ENCODE results near the gene PMP22. TPM values are rescaled to one million over a fixed set of nuclear protein-coding genes. Genes with fewer than 3 reads are reported as not detected.
A peak's percentile ranks its signal among the peaks of the same experiment; 100 is the strongest.

PMP22 gene
- total and polyA plus RNA-seq, 2 donors from 2014 or later, result 37.0 to 73.6 TPM

GRCh38 chr17:15278380-15278779 is 13.3 kb upstream of the PMP22 start:
- TF ChIP-seq CTCF (IDR thresholded peaks at IDR 0.05; ENCODE audit: borderline replicate concordance, extremely low read depth, insufficient read depth), result no peak
- no peak overlapping the region for H3K27ac ChIP-seq (ENCODE audit: low read depth in 2 of 2, low read length in 2 of 2)
- H3K36me3 ChIP-seq (ENCODE audit: control insufficient read depth in 2 of 3, insufficient read depth in 3 of 3, low read length in 3 of 3), result no peaks in the 10 kb centered on the region
- no peak overlapping the region for H3K9ac ChIP-seq (ENCODE audit: low read length in 3 of 3)
- no peaks in the 10 kb centered on the region for H3K27me3 ChIP-seq (ENCODE audit: control insufficient read depth, insufficient read depth, low read length)
- H3K9me3 ChIP-seq (ENCODE audit: control insufficient read depth in 2 of 3, insufficient read depth in 1 of 3, low read length in 3 of 3), result no peaks in the 10 kb centered on the region
- H3K4me1 ChIP-seq (ENCODE audit: control insufficient read depth in 2 of 3, insufficient read depth in 2 of 3, low read depth in 1 of 3, low read length in 3 of 3), result no peaks in the 10 kb centered on the region
- DNase-seq, result peak in 4 of 5 donors; percentile 57 to 66 (median 62)
- no peak for FAIRE-seq
- intact Hi-C loops (cut with DNase I), result no loop called here
- H3K4me3 ChIP-seq (ENCODE audit: low read length in 3 of 3), result peak overlapping the region; percentile 22 to 26 (median 23)

- Histone ChIP-seq H3K9ac (ENCODE audit: low read length in 3 of 3) (no peak overlapping the region), H3K27ac (ENCODE audit: low read depth in 2 of 2, low read length in 2 of 2) (no peak overlapping the region), H3K27me3 (ENCODE audit: control insufficient read depth, insufficient read depth, low read length) (no peaks in the 10 kb centered on the region), H3K4me3 (ENCODE audit: low read length in 3 of 3) (no peak overlapping the region), H3K36me3 (ENCODE audit: control insufficient read depth in 2 of 3, insufficient read depth in 3 of 3, low read length in 3 of 3) (no peaks in the 10 kb centered on the region), H3K9me3 (ENCODE audit: control insufficient read depth in 2 of 3, insufficient read depth in 1 of 3, low read length in 3 of 3) (no peaks in the 10 kb centered on the region), H3K4me1 (ENCODE audit: control insufficient read depth in 2 of 3, insufficient read depth in 2 of 3, low read depth in 1 of 3, low read length in 3 of 3) (peaks cover 0 to 2% (median 0%) of the 10 kb centered on the region in 3 donors)
- no peak for TF ChIP-seq CTCF (IDR thresholded peaks at IDR 0.05; ENCODE audit: borderline replicate concordance, extremely low read depth, insufficient read depth)
- FAIRE-seq (no peak), DNase-seq (no peak)
- intact Hi-C loops (cut with DNase I), result no loop called here
Measured at GRCh38 chr17:15274017-15274416, 8.9 kb upstream of the PMP22 start.

- H3K27ac ChIP-seq (ENCODE audit: low read depth in 2 of 2, low read length in 2 of 2), result no peak overlapping the region
- H3K27me3 ChIP-seq (ENCODE audit: control insufficient read depth, insufficient read depth, low read length), result no peaks in the 10 kb centered on the region
- no peak overlapping the region for H3K9ac ChIP-seq (ENCODE audit: low read length in 3 of 3)
- H3K4me3 ChIP-seq (ENCODE audit: low read length in 3 of 3), result no peak overlapping the region
- no peak for DNase-seq
- intact Hi-C loops (cut with DNase I), result no loop called here
- no peak for TF ChIP-seq CTCF (IDR thresholded peaks at IDR 0.05; ENCODE audit: borderline replicate concordance, extremely low read depth, insufficient read depth)
- H3K9me3 ChIP-seq (ENCODE audit: control insufficient read depth in 2 of 3, insufficient read depth in 1 of 3, low read length in 3 of 3), result no peaks in the 10 kb centered on the region
- no peak for FAIRE-seq
- no peaks in the 10 kb centered on the region for H3K36me3 ChIP-seq (ENCODE audit: control insufficient read depth in 2 of 3, insufficient read depth in 3 of 3, low read length in 3 of 3)
- peaks cover 0 to 2% (median 0%) of the 10 kb centered on the region in 3 donors for H3K4me1 ChIP-seq (ENCODE audit: control insufficient read depth in 2 of 3, insufficient read depth in 2 of 3, low read depth in 1 of 3, low read length in 3 of 3)
Measured at GRCh38 chr17:15273141-15273793, 8.1 kb upstream of the PMP22 start.

GRCh38 chr17:15271741-15272140 is 6.6 kb upstream of the PMP22 start:
- intact Hi-C loops (cut with DNase I), result no loop called here
- no peak overlapping the region for H3K4me3 ChIP-seq (ENCODE audit: low read length in 3 of 3)
- H3K36me3 ChIP-seq (ENCODE audit: control insufficient read depth in 2 of 3, insufficient read depth in 3 of 3, low read length in 3 of 3), result no peaks in the 10 kb centered on the region
- no peaks in the 10 kb centered on the region for H3K9me3 ChIP-seq (ENCODE audit: control insufficient read depth in 2 of 3, insufficient read depth in 1 of 3, low read length in 3 of 3)
- H3K27me3 ChIP-seq (ENCODE audit: control insufficient read depth, insufficient read depth, low read length), result no peaks in the 10 kb centered on the region
- TF ChIP-seq CTCF (IDR thresholded peaks at IDR 0.05; ENCODE audit: borderline replicate concordance, extremely low read depth, insufficient read depth), result no peak
- DNase-seq, result no peak
- no peak overlapping the region for H3K9ac ChIP-seq (ENCODE audit: low read length in 3 of 3)
- no peak for FAIRE-seq
- H3K27ac ChIP-seq (ENCODE audit: low read depth in 2 of 2, low read length in 2 of 2), result no peak overlapping the region
- H3K4me1 ChIP-seq (ENCODE audit: control insufficient read depth in 2 of 3, insufficient read depth in 2 of 3, low read depth in 1 of 3, low read length in 3 of 3), result peaks cover 0 to 2% (median 0%) of the 10 kb centered on the region in 3 donors
